ENCODE measurements around the gene ADGRL4. TPM values are rescaled to one million over a fixed set of nuclear protein-coding genes. Genes with fewer than 3 reads are reported as not detected.

The ADGRL4 gene
- total RNA-seq, 1 donor from 2014 or later: not detected

GRCh38 chr1:79012500-79012899, 6.0 kb upstream of the ADGRL4 start:
- TF ChIP-seq CTCF (IDR thresholded peaks at IDR 0.05; ENCODE audit: unreplicated experiment): no peak
- Mint-ChIP-seq H3K4me1 (ENCODE audit: low read depth) (no peaks in the 10 kb centered on the region), H3K4me3 (ENCODE audit: low read depth) (no peak overlapping the region), H3K27ac (no peak overlapping the region), H3K36me3 (ENCODE audit: insufficient read depth) (no peaks in the 10 kb centered on the region), H3K9me3 (ENCODE audit: low read depth) (no peaks in the 10 kb centered on the region), H3K27me3 (no peaks in the 10 kb centered on the region)
- no peak for DNase-seq (ENCODE audit: low spot score, unreplicated experiment)

- Mint-ChIP-seq H3K4me3 (ENCODE audit: low read depth) (no peak overlapping the region), H3K4me1 (ENCODE audit: low read depth) (peaks cover 3% of the 10 kb centered on the region), H3K27ac (no peak overlapping the region), H3K27me3 (peaks cover 17% of the 10 kb centered on the region), H3K36me3 (ENCODE audit: insufficient read depth) (no peaks in the 10 kb centered on the region), H3K9me3 (ENCODE audit: low read depth) (no peaks in the 10 kb centered on the region)
- DNase-seq (ENCODE audit: low spot score, unreplicated experiment): no peak
- no peak for TF ChIP-seq CTCF (IDR thresholded peaks at IDR 0.05; ENCODE audit: unreplicated experiment)
Observed at GRCh38 chr1:79010589-79010988, 4.1 kb upstream of the ADGRL4 start.

GRCh38 chr1:79005945-79006344, 585 bp downstream of the ADGRL4 start:
- Mint-ChIP-seq H3K27me3 (peaks cover 17% of the 10 kb centered on the region), H3K9me3 (ENCODE audit: low read depth) (no peaks in the 10 kb centered on the region), H3K27ac (no peak overlapping the region), H3K4me3 (ENCODE audit: low read depth) (peak overlapping the region; percentile 71), H3K4me1 (ENCODE audit: low read depth) (peaks cover 3% of the 10 kb centered on the region), H3K36me3 (ENCODE audit: insufficient read depth) (no peaks in the 10 kb centered on the region)
- no peak for DNase-seq (ENCODE audit: low spot score, unreplicated experiment)
- no peak for TF ChIP-seq CTCF (IDR thresholded peaks at IDR 0.05; ENCODE audit: unreplicated experiment)

GRCh38 chr1:79004916-79005315, 1.6 kb downstream of the ADGRL4 start:
- Mint-ChIP-seq H3K4me1 (ENCODE audit: low read depth) (peaks cover 4% of the 10 kb centered on the region), H3K9me3 (ENCODE audit: low read depth) (no peaks in the 10 kb centered on the region), H3K4me3 (ENCODE audit: low read depth) (no peak overlapping the region), H3K27ac (no peak overlapping the region), H3K36me3 (ENCODE audit: insufficient read depth) (no peaks in the 10 kb centered on the region), H3K27me3 (peaks cover 17% of the 10 kb centered on the region)
- no peak for TF ChIP-seq CTCF (IDR thresholded peaks at IDR 0.05; ENCODE audit: unreplicated experiment)
- no peak for DNase-seq (ENCODE audit: low spot score, unreplicated experiment)

- TF ChIP-seq CTCF (IDR thresholded peaks at IDR 0.05; ENCODE audit: unreplicated experiment): no peak
- no peak overlapping the region for H3K27ac Mint-ChIP-seq
- no peaks in the 10 kb centered on the region for H3K36me3 Mint-ChIP-seq (ENCODE audit: insufficient read depth)
- no peaks in the 10 kb centered on the region for H3K27me3 Mint-ChIP-seq
- peaks cover 2% of the 10 kb centered on the region for H3K9me3 Mint-ChIP-seq (ENCODE audit: low read depth)
- peaks cover 2% of the 10 kb centered on the region for H3K4me1 Mint-ChIP-seq (ENCODE audit: low read depth)
- no peak for DNase-seq (ENCODE audit: low spot score, unreplicated experiment)
- no peak overlapping the region for H3K4me3 Mint-ChIP-seq (ENCODE audit: low read depth)
Observed at GRCh38 chr1:78996791-78997190, 9.7 kb downstream of the ADGRL4 start.

All from progenitor cell of endocrine pancreas (in vitro differentiated cells).